K562 (cell line): ENCODE measurements around the gene FAM118B. TPM values are rescaled to one million over a fixed set of nuclear protein-coding genes. Genes with fewer than 3 reads are reported as not detected.

Experiments
- CBX1 ChIP-seq: sonication (generic); IDR thresholded peaks from 2 replicates; pipeline ENCODE4 v1.6.1; 2016; ENCODE audit warnings: antibody characterized with exemption, low read depth, mild to moderate bottlenecking
- CHCHD3 ChIP-seq: fragments of 250-450 bp; sonication (Bioruptor Pico); IDR thresholded peaks from 2 replicates; pipeline ENCODE4 v2.1.2; 2022; ENCODE audit warnings: mild to moderate bottlenecking
- KAT2B ChIP-seq: IDR thresholded peaks from one replicate; pipeline ENCODE4 v1.6.1; 2012; ENCODE audit warnings: low read depth, mild to moderate bottlenecking, control low read depth, inconsistent platforms, low read length, moderate library complexity
- MCM2 ChIP-seq: fragments of 450-650 bp; IDR thresholded peaks from 2 replicates; pipeline ENCODE4 v1.6.1; 2017; ENCODE audit warnings: low read depth, mild to moderate bottlenecking
- MTA2 ChIP-seq: fragments of 450-650 bp; IDR thresholded peaks from 2 replicates; pipeline ENCODE4 v1.6.1; 2016; ENCODE audit warnings: low read depth
- NFYB ChIP-seq: IDR thresholded peaks from 2 replicates; pipeline ENCODE4 v1.6.1; 2011; ENCODE audit warnings: mild to moderate bottlenecking, moderate library complexity; ENCODE audit not compliant: insufficient read length; ENCODE audit errors: extremely low read depth
- SIX5 ChIP-seq, 2 experiments: IDR thresholded peaks; 2 replicates each; pipeline ENCODE4 v1.6.1; 2011; ENCODE audit warnings: low read length in 2 of 2, borderline replicate concordance in 1 of 2, low read depth in 1 of 2, mild to moderate bottlenecking in 1 of 2, moderate library complexity in 1 of 2; ENCODE audit not compliant: insufficient read depth in 1 of 2
- ZNF584 ChIP-seq: fragments of 200-800 bp; sonication (Bioruptor generic); IDR thresholded peaks from 2 replicates; pipeline ENCODE4 v1.6.1; 2016; ENCODE audit warnings: low read depth, mild to moderate bottlenecking, missing genetic modification characterization, missing compliant biosample characterization
- ZNF589 ChIP-seq: fragments of 200-800 bp; sonication (Bioruptor generic); IDR thresholded peaks from 2 replicates; pipeline ENCODE4 v1.6.1; 2016; ENCODE audit warnings: low read depth, missing genetic modification characterization, missing compliant biosample characterization
- polyA plus RNA-seq, 8 experiments: library from polyadenylated mRNA; depleted of rRNA in 4 of 8; stranded (reverse) in 5 of 8; unstranded in 3 of 8; fragments of >200 nt; fragmentation: Nextera tagmentation in 2 of 8; fragmentation: Illumina TruSeq in 1 of 8; extraction: Ambion mirVana in 2 of 8; extraction: Trizol in 1 of 8; gene quantifications; 2 replicates each; pipeline versions ENCODE4 v1.2.1 to v1.2.3, GENCODE V29; 2011 to 2014; ENCODE audit warnings: inconsistent platforms in 1 of 8, missing spikeins in 1 of 8
- total RNA-seq, 7 experiments: library from RNA; depleted of rRNA in 6 of 7; stranded (reverse); fragments of >200 nt in 6 of 7; fragmentation: Illumina TruSeq in 2 of 7; extraction: Trizol in 2 of 7; gene quantifications; 2 replicates each; pipeline versions ENCODE4 v1.2.1 to v1.2.3, GENCODE V29; 2011 to 2021; ENCODE audit warnings: low replicate concordance in 1 of 7
- TF ChIP-seq, protein P1 (sequence below): fragments of 450-650 bp; IDR thresholded peaks from 2 replicates; pipeline ENCODE4 v1.6.1; 2018; ENCODE audit warnings: mild to moderate bottlenecking, low read depth; ENCODE audit not compliant: partially characterized antibody
- TF ChIP-seq, protein P2 (sequence below): fragments of 450-650 bp; formaldehyde crosslinking; IDR thresholded peaks from 2 replicates; pipeline ENCODE4 v1.4.0; 2020; ENCODE audit warnings: mild to moderate bottlenecking
- TF ChIP-seq, protein P3 (sequence below): sonication (generic); formaldehyde crosslinking; IDR thresholded peaks from 2 replicates; pipeline ENCODE4 v1.8.1; 2023; ENCODE audit warnings: missing genetic modification reagents, mild to moderate bottlenecking, borderline replicate concordance
- TF ChIP-seq, protein P4 (sequence below), 2 experiments: fragments of 450-650 bp in 1 of 2; IDR thresholded peaks; 2 replicates each; pipeline ENCODE4 v1.6.1; 2011 to 2017; ENCODE audit warnings: low read depth in 2 of 2, antibody characterized with exemption in 1 of 2, borderline replicate concordance in 1 of 2, low read length in 1 of 2, mild to moderate bottlenecking in 1 of 2, mixed read lengths in 1 of 2; ENCODE audit not compliant: control insufficient read depth in 1 of 2

FAM118B gene
- total and polyA plus RNA-seq, 9 of the 15 experiments (the other 6 are each of a cell fraction or from before 2014, with no cell fraction given), result 12.0 to 49.0 (median 22.1) TPM

DNA sequence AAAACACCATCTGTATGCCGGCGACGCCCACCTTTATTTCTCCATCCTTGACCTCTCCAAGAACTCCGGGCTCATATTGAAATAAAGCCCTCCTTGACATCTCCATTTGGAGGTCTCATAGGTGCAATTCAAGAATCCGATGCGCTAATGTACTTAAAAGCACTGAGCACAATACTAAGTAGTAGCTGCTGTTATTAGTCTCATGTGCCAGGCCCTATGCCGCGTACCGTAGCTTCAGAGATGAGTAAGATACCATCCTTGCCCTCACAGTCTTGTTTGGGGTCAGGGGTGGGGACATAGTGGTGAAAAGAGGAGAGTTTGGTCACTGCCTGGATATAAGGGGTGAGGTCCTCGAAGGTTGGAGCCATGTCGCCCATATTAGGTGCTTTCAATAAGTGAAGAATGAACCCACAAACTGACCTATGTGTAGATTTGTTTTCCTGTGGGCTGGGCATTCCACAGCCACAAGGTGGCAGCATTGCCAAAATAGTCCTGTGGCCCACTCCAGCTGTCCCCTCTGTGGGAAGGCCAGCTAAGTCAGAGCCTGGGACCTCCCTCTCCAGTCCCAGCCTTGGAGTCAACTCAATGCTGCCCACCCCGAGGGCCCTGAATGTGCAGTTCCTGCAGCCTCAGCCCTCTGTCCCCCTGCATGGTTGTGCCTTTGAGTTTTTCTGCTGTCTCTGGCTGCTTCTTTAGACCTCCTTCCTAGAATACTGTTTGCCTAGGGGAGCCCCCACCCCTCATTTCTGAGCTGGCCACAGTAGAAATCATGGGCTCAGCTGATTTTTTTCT, 98.8 kb downstream of the FAM118B start (continued):
- TF ChIP-seq, protein P1, sequence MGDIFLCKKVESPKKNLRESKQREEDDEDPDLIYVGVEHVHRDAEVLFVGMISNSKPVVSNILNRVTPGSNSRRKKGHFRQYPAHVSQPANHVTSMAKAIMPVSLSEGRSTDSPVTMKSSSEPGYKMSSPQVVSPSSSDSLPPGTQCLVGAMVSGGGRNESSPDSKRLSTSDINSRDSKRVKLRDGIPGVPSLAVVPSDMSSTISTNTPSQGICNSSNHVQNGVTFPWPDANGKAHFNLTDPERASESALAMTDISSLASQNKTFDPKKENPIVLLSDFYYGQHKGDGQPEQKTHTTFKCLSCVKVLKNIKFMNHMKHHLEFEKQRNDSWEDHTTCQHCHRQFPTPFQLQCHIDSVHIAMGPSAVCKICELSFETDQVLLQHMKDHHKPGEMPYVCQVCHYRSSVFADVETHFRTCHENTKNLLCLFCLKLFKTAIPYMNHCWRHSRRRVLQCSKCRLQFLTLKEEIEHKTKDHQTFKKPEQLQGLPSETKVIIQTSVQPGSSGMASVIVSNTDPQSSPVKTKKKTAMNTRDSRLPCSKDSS, result no peak
- no peak for TF ChIP-seq CHCHD3
- TF ChIP-seq, protein P2, sequence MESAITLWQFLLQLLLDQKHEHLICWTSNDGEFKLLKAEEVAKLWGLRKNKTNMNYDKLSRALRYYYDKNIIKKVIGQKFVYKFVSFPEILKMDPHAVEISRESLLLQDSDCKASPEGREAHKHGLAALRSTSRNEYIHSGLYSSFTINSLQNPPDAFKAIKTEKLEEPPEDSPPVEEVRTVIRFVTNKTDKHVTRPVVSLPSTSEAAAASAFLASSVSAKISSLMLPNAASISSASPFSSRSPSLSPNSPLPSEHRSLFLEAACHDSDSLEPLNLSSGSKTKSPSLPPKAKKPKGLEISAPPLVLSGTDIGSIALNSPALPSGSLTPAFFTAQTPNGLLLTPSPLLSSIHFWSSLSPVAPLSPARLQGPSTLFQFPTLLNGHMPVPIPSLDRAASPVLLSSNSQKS, result no peak
- TF ChIP-seq, protein P3, sequence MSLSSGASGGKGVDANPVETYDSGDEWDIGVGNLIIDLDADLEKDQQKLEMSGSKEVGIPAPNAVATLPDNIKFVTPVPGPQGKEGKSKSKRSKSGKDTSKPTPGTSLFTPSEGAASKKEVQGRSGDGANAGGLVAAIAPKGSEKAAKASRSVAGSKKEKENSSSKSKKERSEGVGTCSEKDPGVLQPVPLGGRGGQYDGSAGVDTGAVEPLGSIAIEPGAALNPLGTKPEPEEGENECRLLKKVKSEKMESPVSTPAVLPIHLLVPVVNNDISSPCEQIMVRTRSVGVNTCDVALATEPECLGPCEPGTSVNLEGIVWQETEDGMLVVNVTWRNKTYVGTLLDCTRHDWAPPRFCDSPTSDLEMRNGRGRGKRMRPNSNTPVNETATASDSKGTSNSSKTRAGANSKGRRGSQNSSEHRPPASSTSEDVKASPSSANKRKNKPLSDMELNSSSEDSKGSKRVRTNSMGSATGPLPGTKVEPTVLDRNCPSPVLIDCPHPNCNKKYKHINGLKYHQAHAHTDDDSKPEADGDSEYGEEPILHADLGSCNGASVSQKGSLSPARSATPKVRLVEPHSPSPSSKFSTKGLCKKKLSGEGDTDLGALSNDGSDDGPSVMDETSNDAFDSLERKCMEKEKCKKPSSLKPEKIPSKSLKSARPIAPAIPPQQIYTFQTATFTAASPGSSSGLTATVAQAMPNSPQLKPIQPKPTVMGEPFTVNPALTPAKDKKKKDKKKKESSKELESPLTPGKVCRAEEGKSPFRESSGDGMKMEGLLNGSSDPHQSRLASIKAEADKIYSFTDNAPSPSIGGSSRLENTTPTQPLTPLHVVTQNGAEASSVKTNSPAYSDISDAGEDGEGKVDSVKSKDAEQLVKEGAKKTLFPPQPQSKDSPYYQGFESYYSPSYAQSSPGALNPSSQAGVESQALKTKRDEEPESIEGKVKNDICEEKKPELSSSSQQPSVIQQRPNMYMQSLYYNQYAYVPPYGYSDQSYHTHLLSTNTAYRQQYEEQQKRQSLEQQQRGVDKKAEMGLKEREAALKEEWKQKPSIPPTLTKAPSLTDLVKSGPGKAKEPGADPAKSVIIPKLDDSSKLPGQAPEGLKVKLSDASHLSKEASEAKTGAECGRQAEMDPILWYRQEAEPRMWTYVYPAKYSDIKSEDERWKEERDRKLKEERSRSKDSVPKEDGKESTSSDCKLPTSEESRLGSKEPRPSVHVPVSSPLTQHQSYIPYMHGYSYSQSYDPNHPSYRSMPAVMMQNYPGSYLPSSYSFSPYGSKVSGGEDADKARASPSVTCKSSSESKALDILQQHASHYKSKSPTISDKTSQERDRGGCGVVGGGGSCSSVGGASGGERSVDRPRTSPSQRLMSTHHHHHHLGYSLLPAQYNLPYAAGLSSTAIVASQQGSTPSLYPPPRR (CRISPR knock-in tag), result no peak
- TF ChIP-seq, protein P4, sequence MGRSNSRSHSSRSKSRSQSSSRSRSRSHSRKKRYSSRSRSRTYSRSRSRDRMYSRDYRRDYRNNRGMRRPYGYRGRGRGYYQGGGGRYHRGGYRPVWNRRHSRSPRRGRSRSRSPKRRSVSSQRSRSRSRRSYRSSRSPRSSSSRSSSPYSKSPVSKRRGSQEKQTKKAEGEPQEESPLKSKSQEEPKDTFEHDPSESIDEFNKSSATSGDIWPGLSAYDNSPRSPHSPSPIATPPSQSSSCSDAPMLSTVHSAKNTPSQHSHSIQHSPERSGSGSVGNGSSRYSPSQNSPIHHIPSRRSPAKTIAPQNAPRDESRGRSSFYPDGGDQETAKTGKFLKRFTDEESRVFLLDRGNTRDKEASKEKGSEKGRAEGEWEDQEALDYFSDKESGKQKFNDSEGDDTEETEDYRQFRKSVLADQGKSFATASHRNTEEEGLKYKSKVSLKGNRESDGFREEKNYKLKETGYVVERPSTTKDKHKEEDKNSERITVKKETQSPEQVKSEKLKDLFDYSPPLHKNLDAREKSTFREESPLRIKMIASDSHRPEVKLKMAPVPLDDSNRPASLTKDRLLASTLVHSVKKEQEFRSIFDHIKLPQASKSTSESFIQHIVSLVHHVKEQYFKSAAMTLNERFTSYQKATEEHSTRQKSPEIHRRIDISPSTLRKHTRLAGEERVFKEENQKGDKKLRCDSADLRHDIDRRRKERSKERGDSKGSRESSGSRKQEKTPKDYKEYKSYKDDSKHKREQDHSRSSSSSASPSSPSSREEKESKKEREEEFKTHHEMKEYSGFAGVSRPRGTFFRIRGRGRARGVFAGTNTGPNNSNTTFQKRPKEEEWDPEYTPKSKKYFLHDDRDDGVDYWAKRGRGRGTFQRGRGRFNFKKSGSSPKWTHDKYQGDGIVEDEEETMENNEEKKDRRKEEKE (IDR thresholded peaks at IDR 0.05; ENCODE audit: borderline replicate concordance in 1 of 2, control insufficient read depth in 1 of 2, low read depth in 2 of 2, low read length in 1 of 2), result no peak
- no peak for TF ChIP-seq NFYB
- no peak for TF ChIP-seq ZNF584
- no peak for TF ChIP-seq SIX5 (IDR thresholded peaks at IDR 0.05; ENCODE audit: borderline replicate concordance in 1 of 2, insufficient read depth in 1 of 2, low read depth in 1 of 2, low read length in 2 of 2)
- TF ChIP-seq MCM2, result no peak
- TF ChIP-seq CBX1, result no peak
- TF ChIP-seq MTA2, result no peak
- TF ChIP-seq ZNF589 (CRISPR knock-in tag), result no peak
- TF ChIP-seq KAT2B, result no peak
